MCF 10A (cell line): Measurements from ENCODE around the gene FAM13A. TPM values are rescaled to one million over a fixed set of nuclear protein-coding genes. Genes with fewer than 3 reads are reported as not detected.
A peak's percentile ranks its signal among the peaks of the same experiment; 100 is the strongest.
"Not testable (repeated sequence)": the region's sequence is repeated elsewhere in the genome, so short reads cannot be mapped to it uniquely, and the experiment has no call there.

Source experiments
- BruUV-seq: library from RNA; stranded (reverse); fragments of 400-500 nt; replicated peaks from 2 replicates; lab custom pipeline; 2021; lab: Mats Ljungman, UMichigan
- CTCF ChIA-PET: fragments of 300-600 bp; sonication (Branson Sonifier 250); formaldehyde crosslinking; extraction: SDS; loops from one replicate; lab custom pipeline; 2021; ENCODE audit warnings: antibody characterized with exemption, inconsistent platforms; lab: Yijun Ruan, JAX
- POLR2A ChIA-PET: fragments of 300-600, 350-650 bp; sonication (Branson Sonifier 250); formaldehyde crosslinking; extraction: SDS; loops from one replicate; lab custom pipeline; 2020; ENCODE audit warnings: antibody characterized with exemption, inconsistent platforms; lab: Yijun Ruan, JAX
- DNase-seq: peaks from one replicate; pipeline ENCODE4 v3.0.0-alpha.2; 2018; ENCODE audit not compliant: unreplicated experiment
- H3K27ac Mint-ChIP-seq: one replicate; pipeline ENCODE4 v1.8.0; 2022; ENCODE audit warnings: mild to moderate bottlenecking, low read depth, mixed read lengths; ENCODE audit not compliant: unreplicated experiment
- H3K27me3 Mint-ChIP-seq: one replicate; pipeline ENCODE4 v1.8.0; 2022; ENCODE audit warnings: mixed read lengths; ENCODE audit not compliant: insufficient read depth, unreplicated experiment
- H3K36me3 Mint-ChIP-seq: one replicate; pipeline ENCODE4 v1.8.0; 2022; ENCODE audit warnings: mild to moderate bottlenecking, moderate library complexity, mixed read lengths; ENCODE audit not compliant: insufficient read depth, unreplicated experiment
- H3K4me1 Mint-ChIP-seq: one replicate; pipeline ENCODE4 v1.8.0; 2022; ENCODE audit warnings: mixed read lengths; ENCODE audit not compliant: insufficient read depth, unreplicated experiment
- H3K4me3 Mint-ChIP-seq: one replicate; pipeline ENCODE4 v1.8.0; 2022; ENCODE audit warnings: mild to moderate bottlenecking, moderate library complexity, mixed read lengths; ENCODE audit not compliant: unreplicated experiment
- H3K9me3 Mint-ChIP-seq: one replicate; pipeline ENCODE4 v1.8.0; 2022; ENCODE audit warnings: mixed read lengths; ENCODE audit not compliant: unreplicated experiment
- CTCF ChIP-seq: fragments of 200-600 bp; IDR thresholded peaks from one replicate; pipeline ENCODE4 v1.8.0; 2022; ENCODE audit warnings: antibody characterized with exemption, mild to moderate bottlenecking; ENCODE audit not compliant: unreplicated experiment
- intact Hi-C: fragments of 100-400 bp; cut with micrococcal nuclease; formaldehyde crosslinking; loops from 2 replicates; pipeline ENCODE4 v1.14.1; 2022
- total RNA-seq: library from RNA; stranded (reverse); gene quantifications from 2 replicates; pipeline ENCODE4 v1.2.3, GENCODE V29; 2022

Gene FAM13A
- total RNA-seq, 1 experiment from 2014 or later = 11.1 TPM

- ChIA-PET CTCF (interaction anchor here (0.6 kb wide), 1 partner anchor 187 kb away, joined by 7 read pairs; no protein-coding TSS in a partner anchor), POLR2A (no interaction called here)
- no peaks in the 10 kb centered on the region for H3K27me3 Mint-ChIP-seq
These were observed 50.7 kb downstream of the FAM13A start for GRCh38 chr4:89006307-89006706.

DNA sequence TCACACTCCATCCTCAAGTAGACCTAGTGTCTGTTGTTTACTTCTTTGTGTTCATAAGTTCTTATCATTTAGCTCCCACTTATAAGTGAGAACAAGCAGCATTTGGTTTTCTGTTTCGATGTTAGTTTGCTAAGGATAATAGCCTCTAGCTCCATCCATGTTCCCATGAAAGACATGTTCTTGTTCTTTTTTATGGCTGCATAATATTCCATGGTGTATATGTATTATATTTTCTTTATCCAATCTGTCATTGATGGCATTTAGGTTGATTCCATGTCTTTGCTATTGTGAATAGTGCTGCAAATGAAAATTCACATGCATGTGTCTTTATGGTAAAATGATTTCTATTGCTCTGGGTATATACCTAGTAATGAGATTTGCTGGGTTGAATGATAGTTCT is 51.9 kb downstream of the FAM13A start:
- BruUV-seq, intact Hi-C loops, H3K4me1 Mint-ChIP-seq, H3K9me3 Mint-ChIP-seq, H3K4me3 Mint-ChIP-seq, H3K27ac Mint-ChIP-seq, H3K27me3 Mint-ChIP-seq, DNase-seq: not testable (repeated sequence)
- H3K36me3 Mint-ChIP-seq = peaks cover 22% of the 10 kb centered on the region
- CTCF ChIA-PET = interaction anchor here (0.6 to 1.1 kb wide), 3 partner anchors 13 to 718 kb away, joined by 3 read pairs; no protein-coding TSS in a partner anchor
- POLR2A ChIA-PET = interaction anchor here (1.1 kb wide), 1 partner anchor 41 kb away, joined by 4 read pairs; no protein-coding TSS in a partner anchor

More at GRCh38 chr4:89006307-89006706, 50.7 kb downstream of the FAM13A start:
- Mint-ChIP-seq H3K27ac (no peak overlapping the region), H3K9me3 (no peaks in the 10 kb centered on the region), H3K4me3 (no peak overlapping the region), H3K36me3 (peaks cover 28% of the 10 kb centered on the region), H3K4me1 (peaks cover 13% of the 10 kb centered on the region)
- intact Hi-C loops = no loop called here
- no TSS peak for BruUV-seq
- no peak for TF ChIP-seq CTCF
- no peak for DNase-seq

GRCh38 chr4:89001647-89002445 is 55.1 kb downstream of the FAM13A start:
- H3K27me3 Mint-ChIP-seq = no peaks in the 10 kb centered on the region

DNA sequence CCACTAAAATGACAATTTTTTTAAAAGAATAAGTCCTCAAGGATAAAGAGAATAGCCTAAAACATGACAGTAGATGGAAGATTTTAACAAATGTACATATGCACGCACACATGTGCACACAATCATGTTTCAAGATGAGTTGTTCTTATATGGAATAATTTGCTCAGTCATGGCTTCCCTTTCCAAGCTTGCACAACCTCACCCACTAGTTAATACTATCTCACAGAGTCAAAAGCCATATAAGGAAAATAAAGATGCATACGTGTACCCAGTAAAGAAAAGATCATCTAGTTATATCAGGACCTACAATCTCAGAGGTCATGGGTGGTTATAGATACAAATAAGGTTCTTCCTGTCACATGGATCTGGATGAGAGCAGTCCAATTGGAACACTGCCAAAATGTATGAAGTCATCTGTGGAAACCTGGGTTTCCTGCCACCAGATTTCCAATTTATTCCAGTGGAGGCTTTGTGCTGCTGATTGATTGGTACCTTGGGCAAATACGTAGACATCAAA is 56.1 kb downstream of the FAM13A start:
- DNase-seq = peak; percentile 64
- Mint-ChIP-seq H3K36me3 (peaks cover 8% of the 10 kb centered on the region), H3K27ac (peak overlapping the region; percentile 4), H3K4me1 (peaks cover 11% of the 10 kb centered on the region), H3K4me3 (no peak overlapping the region), H3K27me3 (no peaks in the 10 kb centered on the region), H3K9me3 (no peaks in the 10 kb centered on the region)
- TF ChIP-seq CTCF = no peak
- ChIA-PET CTCF (interaction anchor here (0.7 to 1.0 kb wide), 2 partner anchors 63 to 969 kb away, joined by 3 to 4 read pairs; no protein-coding TSS in a partner anchor), POLR2A (interaction anchor here (0.7 to 1.6 kb wide), 3 partner anchors 12 to 145 kb away, joined by 3 to 5 read pairs (median 5); no protein-coding TSS in a partner anchor)
- intact Hi-C loops = no loop called here
- BruUV-seq = no TSS peak

More at GRCh38 chr4:89001647-89002445, 55.1 kb downstream of the FAM13A start:
- Mint-ChIP-seq H3K9me3 (no peaks in the 10 kb centered on the region), H3K27ac (no peak overlapping the region), H3K4me1 (peaks cover 8% of the 10 kb centered on the region), H3K4me3 (no peak overlapping the region), H3K36me3 (peaks cover 15% of the 10 kb centered on the region)
- no peak for DNase-seq
- POLR2A ChIA-PET = interaction anchor here (0.7 to 1.6 kb wide), 3 partner anchors 13 to 146 kb away, joined by 3 to 5 read pairs (median 5); no protein-coding TSS in a partner anchor
- intact Hi-C loops = no loop called here
- no peak for TF ChIP-seq CTCF
- BruUV-seq = no TSS peak
- CTCF ChIA-PET = interaction anchor here (1.0 kb wide), 1 partner anchor 64 kb away, joined by 4 read pairs; no protein-coding TSS in a partner anchor
